Astrocyte (in vitro differentiated cells and primary cell): Measurements from ENCODE around the gene TSG101.

Source experiments
- CTCF ChIP-seq: IDR thresholded peaks from 2 replicates; pipeline ENCODE4 v1.5.1; 2011; ENCODE audit warnings: low read depth, mild to moderate bottlenecking, inconsistent platforms, low read length, moderate library complexity; ENCODE audit not compliant: insufficient read depth
- EZH2 ChIP-seq: IDR thresholded peaks from 2 replicates; pipeline ENCODE4 v1.6.1; 2012; ENCODE audit warnings: mild to moderate bottlenecking, low read length, inconsistent platforms; ENCODE audit not compliant: insufficient read depth

- TF ChIP-seq CTCF (no peak), EZH2 (no peak)
Observed at GRCh38 chr11:18459634-18460033, 67.1 kb downstream of the TSG101 start.
